HG03575 (cell line): ENCODE data around the gene DDX56.

Experiments
- ATAC-seq: cut with Tn5 transposase; IDR thresholded peaks from one replicate; pipeline ENCODE4 v1.9.1; 2021; ENCODE audit not compliant: unreplicated experiment, insufficient number of reproducible peaks, low FRiP score; ENCODE audit errors: extremely low read depth

DDX56 gene

DNA sequence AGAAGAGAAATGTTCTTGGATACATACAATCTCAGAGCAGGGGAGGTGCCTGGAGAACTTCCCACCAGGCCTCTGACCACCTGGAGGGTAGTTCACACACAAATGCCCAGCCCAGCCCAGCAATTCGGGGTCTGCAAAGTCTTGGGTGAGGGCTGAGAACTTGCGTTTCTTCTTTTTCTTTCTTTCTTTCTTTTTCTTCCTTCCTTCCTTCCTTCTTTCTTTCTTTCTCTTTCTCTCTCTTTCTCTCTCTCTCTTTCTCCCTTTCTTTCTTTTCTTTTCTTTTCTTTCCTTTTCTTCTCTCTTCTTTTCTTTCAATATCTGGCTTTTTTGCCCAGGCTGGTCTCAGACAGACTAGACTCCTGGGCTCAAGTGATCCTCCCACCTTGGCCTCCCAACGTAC, 54.9 kb downstream of the DDX56 start:
- no peak for ATAC-seq

DNA sequence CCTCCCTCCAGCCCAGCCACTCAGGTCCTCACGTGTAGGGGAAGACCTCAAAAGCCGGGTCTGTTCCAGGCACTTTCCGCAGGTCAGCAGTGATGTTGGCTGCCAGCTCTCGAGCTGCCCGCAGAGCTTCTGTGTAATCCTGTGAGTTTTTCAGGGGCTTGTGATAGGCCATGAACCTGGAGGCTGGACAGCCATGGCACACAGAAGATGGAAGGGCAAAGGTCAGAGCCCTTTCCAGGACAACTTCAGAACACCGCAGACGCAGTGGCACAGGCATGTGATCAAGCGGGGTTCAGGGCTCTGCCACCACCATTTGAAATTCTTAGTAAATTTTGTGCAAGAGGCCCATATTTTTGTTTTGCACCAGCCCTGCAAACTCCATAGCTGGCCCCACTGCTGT, 56.5 kb downstream of the DDX56 start:
- ATAC-seq = no peak
